ENCODE measurements around the gene RNF151.

- TF ChIP-seq POLR2A (IDR thresholded peaks at IDR 0.05) (no peak), CTCF (IDR thresholded peaks at IDR 0.05) (no peak)
Observed at GRCh38 chr16:1973461-1974156, 7.0 kb downstream of the RNF151 start.

Measured in heart left ventricle (tissue), 13 donors.